SU-DHL-6 (cell line): ENCODE results near the gene LENEP.

Experiments
- H2AFZ ChIP-seq: fragments of 200-600 bp; sonication (generic); 2 replicates; pipeline ENCODE4 v1.6.1; 2014; ENCODE audit warnings: low read depth, mild to moderate bottlenecking, moderate library complexity, mixed read lengths, antibody characterized with exemption, low read length; ENCODE audit not compliant: severe bottlenecking
- H3F3A ChIP-seq: fragments of 200-600 bp; shearing (Covaris generic); 2 replicates; pipeline ENCODE4 v1.6.0; 2016; ENCODE audit warnings: antibody characterized with exemption, mild to moderate bottlenecking; ENCODE audit not compliant: insufficient read depth
- H3K27ac ChIP-seq: fragments of 200-600 bp; sonication (generic); 2 replicates; pipeline ENCODE4 v1.5.1; 2016; ENCODE audit warnings: low read depth, mild to moderate bottlenecking, low read length, moderate library complexity, mixed read lengths
- H3K27me3 ChIP-seq: fragments of 200-600 bp; sonication (generic), shearing (Covaris generic); 2 replicates; pipeline ENCODE4 v1.6.0; 2014; ENCODE audit warnings: mild to moderate bottlenecking, low read length
- H3K36me3 ChIP-seq: fragments of 200-600 bp; sonication (generic); 2 replicates; pipeline ENCODE4 v1.6.1; 2014; ENCODE audit warnings: mild to moderate bottlenecking, low read length, mixed read lengths
- H3K4me2 ChIP-seq: fragments of 300-600, 200-600 bp; shearing (Covaris generic), sonication (generic); 2 replicates; pipeline ENCODE4 v1.6.0; 2014; ENCODE audit warnings: low read length, low read depth, mild to moderate bottlenecking; ENCODE audit not compliant: poor library complexity, severe bottlenecking
- H3K4me3 ChIP-seq: fragments of 200-600 bp; sonication (generic); 2 replicates; pipeline ENCODE4 v1.5.1; 2014; ENCODE audit warnings: antibody characterized with exemption, low read length, mild to moderate bottlenecking, mixed read lengths; ENCODE audit not compliant: insufficient read depth, poor library complexity, severe bottlenecking
- H3K79me2 ChIP-seq: fragments of 200-600 bp; sonication (generic); 2 replicates; pipeline ENCODE4 v1.6.1; 2014; ENCODE audit warnings: mild to moderate bottlenecking, low read length, moderate library complexity; ENCODE audit not compliant: insufficient read depth
- H3K9ac ChIP-seq: fragments of 200-600 bp; sonication (generic); 2 replicates; pipeline ENCODE4 v1.7.0; 2014; ENCODE audit warnings: mild to moderate bottlenecking, low read length
- H3K9me2 ChIP-seq: fragments of 200-600 bp; sonication (generic); replicated peaks from 2 replicates; pipeline ENCODE4 v1.6.1; 2014; ENCODE audit warnings: low read length; ENCODE audit not compliant: insufficient read depth
- H3K9me3 ChIP-seq: fragments of 200-600 bp; sonication (generic); 2 replicates; pipeline ENCODE4 v1.6.1; 2014; ENCODE audit warnings: low read length, mixed read lengths; ENCODE audit not compliant: insufficient read depth
- H4K20me1 ChIP-seq: fragments of 200-600 bp; sonication (generic); 2 replicates; pipeline ENCODE4 v1.6.1; 2014; ENCODE audit warnings: low read depth, mild to moderate bottlenecking, antibody characterized with exemption, low read length, moderate library complexity, mixed read lengths
- EZH2phosphoT487 ChIP-seq: fragments of 200-600 bp; sonication (generic), shearing (Covaris generic); conservative IDR thresholded peaks from 2 replicates; pipeline ENCODE4 v1.6.1; 2018; ENCODE audit warnings: mild to moderate bottlenecking, antibody characterized with exemption, low read length, moderate library complexity, mixed read lengths
- TF ChIP-seq, protein P1 (sequence below): fragments of 200-600 bp; sonication (generic); IDR thresholded peaks from one replicate; pipeline ENCODE4 v1.5.1; 2017; ENCODE audit warnings: antibody characterized with exemption, mild to moderate bottlenecking, low read length, moderate library complexity; ENCODE audit not compliant: insufficient read depth, poor library complexity, severe bottlenecking

The LENEP gene

DNA sequence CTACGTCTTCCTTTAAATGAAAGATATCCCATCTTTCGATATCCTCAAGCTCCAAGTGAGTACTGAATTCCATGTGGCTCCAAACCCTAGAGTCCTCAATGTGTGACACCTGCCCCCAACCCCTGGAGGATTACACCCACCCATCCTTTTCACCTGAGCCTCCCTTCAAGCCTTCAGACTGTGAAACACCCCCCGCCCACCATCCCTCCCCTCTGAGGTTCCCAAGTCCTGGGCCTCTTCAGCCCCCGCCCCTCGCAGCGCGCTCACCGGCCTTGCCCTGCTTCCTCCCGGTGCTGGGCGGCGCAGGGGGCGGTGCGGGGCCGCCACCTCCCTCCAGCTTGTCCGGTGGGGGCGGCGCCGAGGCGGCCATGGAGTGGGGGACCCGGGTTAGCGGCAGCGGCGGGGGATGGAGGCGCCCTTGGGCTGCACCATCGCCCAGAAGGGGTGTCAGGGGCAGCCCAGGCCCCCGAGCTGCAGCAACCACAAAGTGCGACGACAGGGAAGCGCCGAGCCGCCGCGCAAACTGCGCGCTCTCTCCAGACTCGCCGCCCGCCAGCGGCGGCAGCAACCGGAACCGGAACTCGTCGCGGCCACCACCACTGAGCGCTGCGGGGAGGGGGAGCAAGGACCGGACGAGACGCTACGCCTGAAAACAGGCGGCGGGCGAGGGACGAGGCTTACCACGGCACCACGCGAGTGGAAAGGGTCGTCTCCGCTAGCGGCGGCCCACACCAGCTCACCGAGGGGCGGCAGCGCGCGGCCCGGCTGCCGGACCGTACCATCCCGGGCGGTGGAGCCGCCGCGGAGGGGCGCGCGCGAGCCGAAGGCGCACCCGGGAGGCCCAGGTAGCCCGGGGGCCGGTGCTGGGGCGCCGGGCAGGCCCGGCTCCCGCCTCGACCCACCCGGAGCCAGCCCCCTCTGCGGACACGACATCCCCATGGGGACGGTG is 31.9 kb upstream of the LENEP start, which contains the start of gene PYGO2:
Gene PYGO2 (minus strand): TSS at position 576 of the 949 bp plus-strand sequence. CDS start 206 bp downstream, at position 370.
- no peaks in the 10 kb centered on the region for H3K9me2 ChIP-seq
- peak within 1 kb of the TSS; percentile 96 for H3K9ac ChIP-seq
- H3K4me2 ChIP-seq: peak within 1 kb of the TSS; percentile 72
- peaks cover 12% of the 10 kb centered on the region for H3K79me2 ChIP-seq
- peaks cover 3% of the 10 kb centered on the region; the same call in 1 of the 2 replicates for H3K36me3 ChIP-seq
- H4K20me1 ChIP-seq: no peaks in the 10 kb centered on the region
- H3F3A ChIP-seq: peaks cover 33% of the 10 kb centered on the region
- peak within 1 kb of the TSS; percentile 91 for H3K27ac ChIP-seq
- no peaks in the 10 kb centered on the region for H3K9me3 ChIP-seq
- H2AFZ ChIP-seq: peak within 1 kb of the TSS; percentile 72
- peak within 1 kb of the TSS; percentile 82 for H3K4me3 ChIP-seq
- TF ChIP-seq EZH2phosphoT487: no peak
- TF ChIP-seq, protein P1, sequence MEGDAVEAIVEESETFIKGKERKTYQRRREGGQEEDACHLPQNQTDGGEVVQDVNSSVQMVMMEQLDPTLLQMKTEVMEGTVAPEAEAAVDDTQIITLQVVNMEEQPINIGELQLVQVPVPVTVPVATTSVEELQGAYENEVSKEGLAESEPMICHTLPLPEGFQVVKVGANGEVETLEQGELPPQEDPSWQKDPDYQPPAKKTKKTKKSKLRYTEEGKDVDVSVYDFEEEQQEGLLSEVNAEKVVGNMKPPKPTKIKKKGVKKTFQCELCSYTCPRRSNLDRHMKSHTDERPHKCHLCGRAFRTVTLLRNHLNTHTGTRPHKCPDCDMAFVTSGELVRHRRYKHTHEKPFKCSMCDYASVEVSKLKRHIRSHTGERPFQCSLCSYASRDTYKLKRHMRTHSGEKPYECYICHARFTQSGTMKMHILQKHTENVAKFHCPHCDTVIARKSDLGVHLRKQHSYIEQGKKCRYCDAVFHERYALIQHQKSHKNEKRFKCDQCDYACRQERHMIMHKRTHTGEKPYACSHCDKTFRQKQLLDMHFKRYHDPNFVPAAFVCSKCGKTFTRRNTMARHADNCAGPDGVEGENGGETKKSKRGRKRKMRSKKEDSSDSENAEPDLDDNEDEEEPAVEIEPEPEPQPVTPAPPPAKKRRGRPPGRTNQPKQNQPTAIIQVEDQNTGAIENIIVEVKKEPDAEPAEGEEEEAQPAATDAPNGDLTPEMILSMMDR: peak; percentile 54
- no peaks in the 10 kb centered on the region for H3K27me3 ChIP-seq

DNA sequence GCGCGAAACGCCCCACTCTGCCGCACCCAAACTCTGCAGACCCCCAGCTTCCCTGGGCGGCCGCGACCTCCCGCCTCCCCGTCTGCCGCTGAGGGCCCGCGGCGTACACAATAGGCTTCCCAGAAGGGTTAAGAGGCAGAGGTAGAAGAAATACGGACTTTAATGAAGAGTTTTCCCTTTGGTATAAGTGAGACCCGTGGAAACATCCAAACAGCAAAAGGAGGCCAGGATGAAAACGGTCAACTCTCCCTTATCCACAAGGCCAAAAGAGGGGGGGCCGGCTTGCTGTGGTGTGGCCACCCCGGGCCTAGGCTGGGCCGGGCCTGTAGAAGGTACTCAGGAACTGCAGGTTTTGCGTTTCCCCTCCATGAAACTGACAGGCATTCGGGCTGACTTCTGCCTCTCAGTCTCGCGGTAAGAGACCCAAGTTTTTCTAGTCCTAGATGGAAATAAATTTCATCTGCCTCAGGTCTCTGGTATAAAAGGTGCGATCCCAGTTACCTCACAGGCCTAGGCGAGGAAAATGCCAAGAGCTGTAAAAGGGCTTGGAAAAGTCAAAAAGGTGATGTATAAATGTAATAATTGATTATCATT is 31.1 kb upstream of the LENEP start:
- peak overlapping the region; percentile 82 for H3K4me3 ChIP-seq
- H3K4me2 ChIP-seq: peak overlapping the region; percentile 72
- no peaks in the 10 kb centered on the region for H3K9me3 ChIP-seq
- H2AFZ ChIP-seq: peak overlapping the region; percentile 44
- peak overlapping the region; percentile 91 for H3K27ac ChIP-seq
- H3K27me3 ChIP-seq: no peaks in the 10 kb centered on the region
- H3K9ac ChIP-seq: peak overlapping the region; percentile 96
- no peaks in the 10 kb centered on the region for H3K9me2 ChIP-seq
- peaks cover 33% of the 10 kb centered on the region for H3F3A ChIP-seq
- peaks cover 12% of the 10 kb centered on the region for H3K79me2 ChIP-seq
- TF ChIP-seq EZH2phosphoT487: no peak
- TF ChIP-seq, protein P1: no peak
- H3K36me3 ChIP-seq: peaks cover 3% of the 10 kb centered on the region; the same call in 1 of the 2 replicates
- H4K20me1 ChIP-seq: no peaks in the 10 kb centered on the region

DNA sequence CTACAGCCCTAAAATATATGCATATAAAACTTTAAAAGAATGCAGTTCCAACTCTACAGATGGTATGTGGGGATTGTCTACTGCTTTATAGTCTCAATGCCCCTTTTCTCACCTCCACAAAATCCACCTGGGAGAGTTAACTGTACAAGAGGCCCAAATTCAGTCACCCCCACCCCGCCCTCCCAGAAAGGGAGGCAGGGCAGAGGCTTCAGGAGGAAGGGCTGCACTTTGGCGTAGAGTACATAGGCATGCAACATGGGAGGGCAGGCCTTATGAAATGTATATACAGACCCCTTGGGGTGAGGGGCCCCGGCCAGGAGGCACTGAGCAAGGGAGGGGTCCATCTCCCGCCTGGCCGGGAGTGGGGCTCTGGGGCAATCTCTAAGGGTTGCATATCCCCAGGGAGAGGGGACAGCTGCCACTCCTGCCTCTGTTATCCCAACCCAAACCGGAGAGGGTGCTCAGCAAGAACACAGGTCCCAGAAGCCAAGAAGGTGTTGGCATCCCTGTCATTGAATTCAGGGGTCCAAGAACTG is 30.5 kb upstream of the LENEP start:
- Histone ChIP-seq H2AFZ (no peak overlapping the region), H4K20me1 (no peaks in the 10 kb centered on the region), H3K27ac (peak overlapping the region; percentile 91), H3K9me2 (no peaks in the 10 kb centered on the region), H3F3A (peaks cover 27% of the 10 kb centered on the region), H3K27me3 (no peaks in the 10 kb centered on the region), H3K9ac (peak overlapping the region; percentile 96), H3K4me3 (peak overlapping the region; percentile 82), H3K79me2 (peaks cover 12% of the 10 kb centered on the region), H3K9me3 (no peaks in the 10 kb centered on the region), H3K36me3 (peaks cover 3% of the 10 kb centered on the region; the same call in 1 of the 2 replicates), H3K4me2 (peak overlapping the region; percentile 72)
- TF ChIP-seq EZH2phosphoT487: no peak
- TF ChIP-seq, protein P1: no peak
